Stomach (tissue), 4 donors: ENCODE measurements around the gene TMEM129.

Experiments used
- CTCF ChIP-seq, 7 experiments: fragments of 450-650 bp in 4 of 7; fragments of 200-600 bp in 3 of 7; sonication (generic) in 3 of 7; IDR thresholded peaks; one replicate each; pipeline ENCODE4 v1.5.1; 2016 to 2019; ENCODE audit warnings: antibody characterized with exemption in 7 of 7, control low read depth in 2 of 7, mild to moderate bottlenecking in 1 of 7
- EP300 ChIP-seq: sonication (generic); formaldehyde crosslinking; IDR thresholded peaks from one replicate; pipeline ENCODE4 v1.6.1; 2017; ENCODE audit warnings: antibody characterized with exemption
- POLR2A ChIP-seq, 4 donors: fragments of 450-650 bp; IDR thresholded peaks; one replicate each; pipeline ENCODE4 v1.6.1; 2016; ENCODE audit warnings: antibody characterized with exemption in 4 of 4, control low read depth in 2 of 4, mild to moderate bottlenecking in 1 of 4, moderate library complexity in 1 of 4

GRCh38 chr4:1754336-1754735 is 33.2 kb upstream of the TMEM129 start:
- TF ChIP-seq CTCF (IDR thresholded peaks at IDR 0.05), result no peak
- TF ChIP-seq POLR2A (IDR thresholded peaks at IDR 0.05), result no peak
- no peak for TF ChIP-seq EP300
